GM18502 (cell line): ENCODE data around the gene COL1A1.

Experiments used
- ATAC-seq: cut with Tn5 transposase; IDR thresholded peaks from one replicate; pipeline ENCODE4 v1.9.1; 2021; ENCODE audit warnings: mild to moderate bottlenecking; ENCODE audit not compliant: unreplicated experiment, poor library complexity

COL1A1 gene

DNA sequence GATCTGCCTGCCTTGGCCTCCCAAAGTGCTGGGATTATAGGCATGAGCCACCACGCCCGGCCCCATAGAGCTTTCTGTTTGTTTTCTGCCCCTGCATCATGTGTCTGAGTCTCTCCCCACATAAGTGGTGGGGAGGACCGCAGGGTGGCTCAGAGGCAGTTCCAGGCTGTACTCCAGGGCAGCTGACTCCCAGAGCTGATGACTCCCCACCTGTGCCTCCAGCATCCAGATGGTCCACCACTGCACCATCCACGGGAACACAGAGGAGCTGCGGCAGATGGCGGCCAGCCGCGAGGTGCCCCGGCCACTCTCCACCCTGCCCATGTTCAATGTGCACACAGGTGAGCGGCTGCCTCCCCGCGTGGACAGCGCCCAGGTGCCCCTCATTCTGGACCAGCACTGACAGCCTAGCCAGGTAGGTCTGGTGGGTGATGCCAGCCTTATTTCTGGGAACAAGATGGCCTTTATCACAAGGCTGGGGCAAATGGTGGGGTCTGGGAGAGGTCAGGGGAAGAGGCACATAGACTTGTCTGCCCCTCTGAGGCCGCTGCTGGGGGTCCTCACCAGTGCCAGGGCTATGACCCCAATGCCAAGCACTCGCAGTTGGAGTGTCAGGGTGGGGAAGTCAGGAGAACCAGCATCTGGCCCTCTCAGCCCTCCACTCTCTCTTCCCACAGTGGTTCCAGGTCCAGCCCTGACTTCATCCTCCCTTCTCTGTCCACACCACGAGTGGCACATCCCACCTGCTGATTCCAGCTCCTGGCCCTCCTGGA lies 26.2 kb downstream of the COL1A1 start:
- ATAC-seq, result no peak

DNA sequence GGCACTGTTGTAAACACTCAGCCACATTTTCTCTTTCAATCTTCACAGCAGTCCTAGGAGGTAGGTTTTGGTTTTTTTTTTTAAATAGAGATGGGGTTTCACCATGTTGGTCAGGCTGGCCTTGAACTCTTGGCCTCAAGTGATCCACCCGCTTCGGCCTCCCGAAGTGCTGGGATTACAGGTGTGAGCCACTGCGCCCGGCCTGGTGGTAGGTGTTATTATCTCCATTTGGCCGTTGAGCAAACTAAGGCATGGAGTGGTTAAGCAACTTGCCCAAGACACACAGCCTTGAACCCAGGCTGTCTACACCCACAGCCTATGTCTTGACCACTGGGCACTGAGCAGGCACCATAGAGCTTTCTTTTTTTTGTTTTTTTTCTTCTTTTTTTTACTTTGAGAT lies 27.0 kb downstream of the COL1A1 start:
- no peak for ATAC-seq

DNA sequence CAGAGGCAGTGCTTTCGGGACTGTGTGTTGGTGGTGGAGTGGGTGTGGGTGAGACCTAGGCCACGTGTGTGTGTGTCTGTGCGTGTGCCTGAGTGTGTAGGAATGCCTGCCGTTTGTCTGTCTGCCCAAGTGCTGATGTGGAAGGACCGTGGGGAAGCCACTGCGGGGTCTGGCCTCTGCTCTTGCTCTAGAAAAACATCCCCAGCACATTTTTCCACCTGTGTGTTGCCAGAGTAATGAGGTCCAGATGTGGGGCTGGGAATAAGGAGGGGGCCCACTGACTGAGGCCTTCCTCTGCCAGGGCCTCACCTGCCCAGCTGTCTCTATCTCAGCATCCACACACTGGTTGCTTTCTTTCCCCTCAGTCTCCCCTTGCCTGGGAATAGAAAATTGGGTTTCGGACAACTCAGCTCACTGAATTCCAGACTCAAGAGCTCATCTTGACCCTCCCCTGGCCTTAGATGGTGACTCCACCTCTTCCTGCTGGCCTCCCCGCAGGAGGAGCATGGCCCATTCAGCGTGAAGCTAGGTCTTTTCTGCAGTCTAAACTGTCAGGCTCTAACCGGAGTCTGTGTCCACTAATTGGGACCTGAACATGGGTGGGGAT lies 28.0 kb downstream of the COL1A1 start:
- ATAC-seq, result no peak

DNA sequence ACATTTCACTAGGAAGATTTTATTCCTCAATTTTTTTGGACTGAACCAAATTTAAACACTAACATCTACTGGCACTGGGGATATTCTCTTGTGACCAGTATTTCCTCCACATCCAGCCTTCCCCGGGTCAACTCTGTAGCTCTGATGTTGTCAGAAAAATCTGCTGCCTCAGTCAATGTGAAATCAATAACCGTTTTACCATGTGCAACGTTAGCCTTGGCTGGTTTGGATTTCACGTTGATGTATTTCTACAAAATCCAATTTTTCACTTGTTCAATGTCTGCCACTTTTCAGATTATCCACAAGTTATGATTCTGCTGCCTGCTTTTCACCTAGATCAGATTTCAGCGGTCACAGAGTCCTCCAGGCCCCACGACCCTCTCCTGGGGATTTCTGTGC lies 28.5 kb downstream of the COL1A1 start:
- no peak for ATAC-seq

DNA sequence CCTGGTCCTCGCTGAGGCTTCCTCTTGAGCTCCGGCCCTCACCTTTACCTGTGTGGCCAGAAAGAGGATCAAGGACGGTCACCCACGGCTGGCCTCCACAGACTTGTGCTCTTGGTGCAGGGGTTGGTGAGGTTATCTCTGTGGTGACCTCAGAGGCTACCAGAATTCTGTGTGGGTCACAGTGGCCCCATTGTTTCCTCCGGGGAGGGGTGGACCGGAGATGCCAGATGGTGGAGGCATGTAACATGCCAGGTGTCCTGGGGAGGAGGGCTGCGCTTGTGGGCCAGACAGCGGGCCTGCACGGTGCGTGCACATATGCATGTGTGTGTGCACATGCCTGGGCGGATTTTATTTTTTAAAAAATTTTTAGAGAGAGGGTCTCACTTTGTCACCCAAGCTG lies 29.3 kb downstream of the COL1A1 start:
- no peak for ATAC-seq

DNA sequence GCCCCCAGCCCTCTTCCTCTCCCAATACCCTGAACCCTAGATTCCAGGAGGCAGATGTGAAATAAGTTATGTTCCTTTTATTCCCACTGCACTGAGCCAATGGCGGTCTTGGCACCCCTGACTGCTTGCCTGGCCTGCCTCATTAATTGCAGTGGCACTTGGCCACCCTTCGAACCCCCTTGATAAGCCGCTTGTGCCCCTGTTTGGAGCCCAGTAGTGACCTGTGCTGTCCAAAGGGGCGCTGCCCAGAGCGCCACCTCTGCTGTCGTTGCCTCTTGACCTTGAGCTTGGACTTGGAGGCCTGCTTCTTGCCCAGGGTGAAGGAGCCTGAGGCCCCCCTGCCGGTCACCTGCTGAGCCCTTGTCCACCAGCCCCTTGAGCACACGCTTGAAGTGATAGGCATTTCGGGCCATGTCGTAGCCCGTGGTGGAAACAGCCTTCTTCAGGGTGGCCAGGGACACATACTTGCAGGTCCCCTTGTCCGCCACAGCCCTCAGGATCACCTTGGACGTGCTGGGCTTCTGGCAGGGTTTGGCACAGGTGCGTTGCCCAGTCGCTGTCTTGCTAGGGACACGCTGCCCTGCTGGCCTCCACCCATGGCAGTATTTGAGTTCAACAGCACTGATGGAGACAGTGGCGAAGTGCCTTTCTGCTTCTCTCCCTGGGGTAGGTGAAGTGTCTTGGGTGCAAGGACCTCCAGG lies 29.9 kb downstream of the COL1A1 start:
- ATAC-seq, result no peak

DNA sequence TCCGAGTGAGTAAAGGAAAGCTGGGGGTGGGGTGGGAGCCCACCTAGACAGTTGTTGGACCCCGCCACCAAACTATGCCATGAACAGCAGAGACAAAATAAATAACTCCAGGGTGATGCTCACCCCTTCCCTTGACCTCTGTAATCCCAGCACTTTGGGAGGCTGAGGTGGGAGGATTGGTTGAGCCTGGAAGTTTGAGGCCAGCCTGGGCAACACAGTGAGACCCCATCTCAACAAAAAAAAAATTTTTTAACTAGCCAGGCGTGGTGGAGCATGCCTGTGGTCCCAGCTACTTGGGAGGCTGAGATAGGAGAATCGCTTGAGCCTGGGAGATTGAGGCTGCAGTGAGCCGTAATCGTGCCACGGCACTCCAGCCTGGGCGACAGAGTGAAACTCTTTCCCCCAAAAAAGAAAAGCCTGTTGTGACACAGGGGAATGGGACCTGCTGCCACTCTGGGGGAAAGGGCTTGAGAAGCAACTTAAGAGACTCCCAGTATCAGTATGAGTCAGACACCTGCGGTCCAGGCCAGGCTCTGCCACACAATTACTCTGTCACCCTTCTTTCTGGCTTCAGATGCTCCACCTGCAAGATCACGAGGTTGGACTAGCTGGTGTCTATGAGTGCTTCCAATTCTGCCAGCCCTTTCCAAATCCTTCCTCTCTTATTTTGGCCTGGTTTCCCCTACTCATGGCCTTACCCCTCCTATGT lies 30.6 kb downstream of the COL1A1 start:
- ATAC-seq, result peak; percentile 69

DNA sequence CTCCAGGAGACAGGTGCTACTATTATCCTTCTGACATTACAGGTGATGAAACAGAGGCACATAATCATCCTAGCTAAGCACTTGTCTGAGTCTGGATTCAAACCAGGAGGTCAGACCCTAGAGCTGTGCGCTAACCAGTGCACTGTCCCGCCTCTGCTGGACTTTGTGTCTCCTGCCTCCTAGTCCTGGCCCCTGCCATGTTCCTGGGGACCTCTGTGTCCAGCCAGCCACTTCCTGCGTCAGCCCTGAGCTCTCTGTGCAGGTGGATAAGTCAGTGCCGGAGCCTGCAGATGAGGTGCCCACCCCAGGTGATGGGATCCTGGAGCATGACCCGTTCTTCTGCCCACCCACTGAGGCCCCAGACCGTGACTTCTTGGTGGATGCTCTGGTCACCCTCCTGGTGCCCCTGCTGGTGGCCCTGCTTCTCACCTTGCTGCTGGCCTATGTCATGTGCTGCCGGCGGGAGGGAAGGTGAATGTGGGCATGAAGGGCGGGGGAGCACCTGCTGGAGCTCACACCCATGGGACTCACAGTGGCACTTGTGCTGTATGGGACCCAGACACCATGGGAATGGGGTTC lies 31.5 kb downstream of the COL1A1 start:
- ATAC-seq, result no peak

DNA sequence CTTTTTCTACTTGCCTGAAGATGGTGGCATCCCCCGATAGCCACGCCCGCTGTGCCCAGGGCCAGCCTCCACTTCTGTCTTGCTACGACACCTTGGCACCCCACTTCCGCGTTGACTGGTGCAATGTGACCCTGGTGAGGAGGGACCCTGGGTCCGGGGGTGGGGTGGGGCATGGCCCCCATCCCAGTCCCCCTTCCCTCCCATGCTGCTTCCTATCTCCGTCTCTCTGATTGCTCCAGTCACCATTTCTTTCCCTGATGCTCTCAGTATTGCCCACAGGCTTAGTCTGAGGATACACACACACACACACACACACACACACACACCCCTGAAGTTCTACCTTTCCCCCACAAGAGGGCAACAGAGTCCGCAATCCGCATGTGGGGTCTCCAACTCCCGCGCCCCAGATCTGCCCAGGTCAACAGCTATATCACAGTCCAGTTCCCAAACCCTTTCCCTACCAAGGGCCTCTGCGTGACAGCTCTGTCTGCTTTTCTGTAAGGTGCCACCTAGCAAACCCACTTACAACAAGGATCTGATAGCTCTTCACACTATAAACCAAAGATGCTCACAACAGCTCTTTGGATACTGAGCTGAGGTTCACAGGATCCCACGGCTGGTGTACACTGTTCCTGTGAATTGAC lies 32.2 kb downstream of the COL1A1 start:
- no peak for ATAC-seq

DNA sequence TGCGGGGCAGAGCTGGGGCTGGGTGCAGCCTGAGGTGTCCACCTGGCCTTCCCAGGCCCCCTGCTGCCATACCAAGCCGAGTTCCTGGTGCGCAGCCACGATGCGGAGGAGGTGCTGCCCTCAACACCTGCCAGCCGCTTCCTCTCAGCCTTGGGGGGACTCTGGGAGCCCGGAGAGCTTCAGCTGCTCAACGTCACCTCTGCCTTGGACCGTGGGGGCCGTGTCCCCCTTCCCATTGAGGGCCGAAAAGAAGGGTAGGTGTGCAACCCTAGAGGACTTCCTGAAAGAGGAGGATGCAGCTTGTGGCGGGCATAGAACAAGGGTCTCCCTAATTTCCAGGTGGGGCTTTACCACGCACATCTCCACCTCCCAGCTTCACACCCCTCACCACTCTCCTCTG lies 33.1 kb downstream of the COL1A1 start:
- no peak for ATAC-seq

DNA sequence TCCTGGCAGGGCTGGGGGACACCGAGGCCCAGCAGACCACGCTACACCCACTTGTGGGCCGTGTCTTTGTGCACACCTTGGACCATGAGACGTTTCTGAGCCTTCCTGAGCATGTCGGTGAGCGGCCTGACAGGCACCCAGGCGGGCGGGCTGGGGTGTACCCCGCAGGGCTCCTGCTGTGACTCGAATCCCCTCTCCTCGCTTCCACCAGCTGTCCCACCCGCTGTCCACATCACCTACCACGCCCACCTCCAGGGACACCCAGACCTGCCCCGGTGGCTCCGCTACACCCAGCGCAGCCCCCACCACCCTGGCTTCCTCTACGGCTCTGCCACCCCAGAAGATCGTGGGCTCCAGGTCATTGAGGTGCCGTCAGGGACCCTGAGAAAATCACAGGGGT lies 34.1 kb downstream of the COL1A1 start:
- ATAC-seq, result no peak

DNA sequence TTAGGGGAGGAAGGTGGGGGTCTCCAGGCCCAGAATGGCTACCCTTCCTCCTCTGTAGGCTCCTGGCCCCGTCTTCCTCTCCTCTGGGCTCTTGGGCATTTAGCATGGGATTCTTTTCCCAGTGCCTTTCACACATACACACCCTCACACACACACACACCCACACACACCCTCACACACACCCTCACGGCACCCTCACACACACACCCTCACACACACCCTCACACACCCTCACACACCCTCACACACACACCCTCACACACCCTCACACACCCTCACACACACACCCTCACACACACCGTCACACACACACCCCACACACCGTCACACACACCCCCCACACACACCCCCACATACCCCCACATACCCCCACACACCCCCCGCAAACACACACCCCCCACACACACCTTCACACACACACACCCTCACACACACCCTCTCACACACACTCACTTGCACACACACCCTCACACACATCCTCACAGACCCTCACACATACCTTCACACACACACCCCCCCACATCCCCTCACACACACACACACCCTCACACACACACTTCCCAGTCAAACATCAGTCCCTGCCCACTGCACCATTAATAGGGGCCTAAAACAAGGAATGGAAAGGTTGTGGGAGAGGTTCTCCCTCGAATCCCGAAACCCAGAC lies 34.8 kb downstream of the COL1A1 start:
- no peak for ATAC-seq

DNA sequence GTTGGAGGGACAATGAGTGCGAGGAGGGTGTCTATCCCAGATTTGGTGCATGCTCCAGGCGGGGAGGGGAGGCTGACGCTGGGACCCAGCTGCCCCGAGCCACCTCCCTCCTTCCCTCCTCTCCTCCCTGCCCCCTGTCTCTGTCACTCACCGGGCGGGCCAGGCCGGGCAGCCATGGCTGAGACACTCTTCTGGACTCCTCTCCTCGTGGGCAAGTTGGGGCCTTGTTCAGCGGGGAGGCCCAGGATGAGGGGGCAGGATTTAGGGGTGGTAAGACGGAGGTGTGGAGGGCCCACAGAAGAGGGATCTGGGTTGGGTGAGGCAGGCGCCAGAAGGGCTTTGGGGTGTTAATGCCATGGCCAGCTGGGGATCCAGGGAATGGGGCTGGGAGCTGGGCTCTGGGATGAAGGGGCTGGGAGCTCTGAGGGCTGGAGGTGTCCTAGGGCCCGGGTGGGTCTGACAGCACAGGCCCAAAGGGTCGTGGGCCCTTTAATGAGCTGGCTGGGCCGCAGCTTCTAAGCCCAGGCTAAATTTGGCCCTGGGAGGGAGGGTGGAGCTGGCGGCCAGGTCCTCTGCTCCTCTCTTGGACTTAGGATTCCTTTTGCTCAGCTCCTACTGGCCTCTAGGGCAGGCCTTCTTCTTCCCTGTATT lies 35.4 kb downstream of the COL1A1 start, which contains the start of gene SGCA:
Gene SGCA (plus strand): TSS at position 139 of the 651 bp plus-strand sequence. CDS start 36 bp downstream, at position 175.
- no peak for ATAC-seq

DNA sequence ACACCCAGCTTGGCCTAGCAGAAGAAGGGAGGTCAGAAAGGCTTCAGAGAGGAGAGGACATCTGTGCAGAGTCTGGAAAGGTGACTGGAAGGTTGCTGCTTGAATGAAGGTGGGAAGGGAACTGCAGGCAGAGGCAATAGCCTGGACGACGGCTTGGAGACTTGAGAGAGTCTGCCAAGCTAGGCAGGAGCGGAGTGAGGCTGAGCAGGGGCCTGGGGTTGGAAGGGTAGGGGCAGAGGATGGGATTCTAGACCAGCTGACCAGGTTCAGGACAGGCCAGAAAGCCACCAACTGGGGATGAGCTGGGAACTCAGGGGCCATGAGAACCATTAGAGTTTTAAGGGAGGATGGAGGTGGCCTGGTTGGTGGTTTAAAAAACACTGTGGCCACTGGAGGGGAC lies 36.0 kb downstream of the COL1A1 start:
- no peak for ATAC-seq

DNA sequence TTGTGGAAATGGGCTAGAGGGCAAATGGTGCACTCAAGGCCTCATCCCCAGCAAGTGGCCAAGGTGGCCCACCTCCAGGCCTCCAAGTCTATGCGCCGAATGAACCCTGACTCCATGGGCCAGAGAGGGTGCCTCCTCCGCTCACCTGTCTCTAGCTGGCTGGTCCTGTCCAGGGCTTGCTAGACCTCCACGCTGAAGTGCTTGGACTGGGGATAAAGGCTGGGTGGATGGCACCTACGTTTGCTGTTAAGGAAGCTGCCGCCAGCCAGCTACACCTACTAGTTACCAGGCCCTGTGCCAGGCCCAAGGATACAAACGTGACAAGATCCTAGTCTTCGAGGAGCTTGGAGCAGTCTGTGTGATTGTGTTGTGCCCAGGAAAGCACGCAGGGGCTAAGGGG lies 36.4 kb downstream of the COL1A1 start:
- ATAC-seq, result no peak

DNA sequence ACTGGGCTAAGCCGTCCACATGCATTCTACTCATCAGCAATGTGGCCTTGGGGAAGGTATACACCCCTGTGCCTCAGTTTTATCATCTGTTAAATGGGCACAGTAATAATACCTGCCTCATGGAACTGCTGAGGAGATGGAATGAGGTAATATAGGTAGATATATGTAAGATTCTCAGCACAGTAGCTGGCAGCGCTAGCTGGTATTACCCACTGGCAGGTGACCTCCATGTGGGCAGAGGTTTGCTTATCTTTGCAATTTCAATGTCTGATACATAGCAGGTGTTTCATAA lies 36.8 kb downstream of the COL1A1 start:
- no peak for ATAC-seq

DNA sequence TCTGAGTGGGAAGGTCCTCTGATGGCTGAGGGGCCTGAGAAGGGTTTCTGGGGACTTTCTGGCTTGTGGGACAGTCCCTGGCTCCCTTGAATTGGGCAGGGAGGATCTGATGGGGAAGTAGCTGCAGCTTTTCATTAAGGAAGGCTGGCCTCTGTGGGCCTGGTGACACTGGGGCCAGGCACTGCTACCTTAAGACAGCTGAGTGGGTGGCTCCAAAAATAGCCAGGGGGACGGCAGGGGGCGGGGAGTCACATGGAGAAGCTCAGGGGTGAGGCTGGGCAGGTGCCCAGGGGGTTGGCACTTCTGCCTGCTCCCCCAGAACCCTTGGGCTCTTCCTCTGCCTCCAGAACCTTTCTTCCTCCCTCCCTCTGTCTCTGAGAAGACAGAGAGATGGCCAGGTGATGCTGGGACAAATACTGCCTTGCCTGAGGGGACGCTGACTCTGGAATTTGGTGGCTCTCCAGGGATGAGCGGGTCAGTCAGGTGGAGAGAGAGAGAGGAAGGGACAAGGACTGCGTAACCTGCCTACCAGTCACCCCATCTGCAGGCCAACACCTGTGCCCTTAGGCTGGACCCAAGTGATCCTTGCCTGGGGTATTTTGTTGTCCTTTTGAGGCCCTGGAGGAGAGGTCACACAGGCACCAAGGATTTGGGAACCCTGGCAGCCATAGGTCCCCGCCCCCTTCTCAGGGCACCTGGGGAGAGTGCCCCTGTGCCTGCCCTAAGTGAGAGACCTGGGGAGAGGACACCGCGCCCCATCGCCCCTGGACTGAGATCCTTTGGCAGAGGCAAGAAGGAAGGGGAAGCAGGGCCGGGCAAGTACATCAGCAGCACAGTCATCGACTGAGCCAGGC lies 37.4 kb downstream of the COL1A1 start:
- no peak for ATAC-seq

DNA sequence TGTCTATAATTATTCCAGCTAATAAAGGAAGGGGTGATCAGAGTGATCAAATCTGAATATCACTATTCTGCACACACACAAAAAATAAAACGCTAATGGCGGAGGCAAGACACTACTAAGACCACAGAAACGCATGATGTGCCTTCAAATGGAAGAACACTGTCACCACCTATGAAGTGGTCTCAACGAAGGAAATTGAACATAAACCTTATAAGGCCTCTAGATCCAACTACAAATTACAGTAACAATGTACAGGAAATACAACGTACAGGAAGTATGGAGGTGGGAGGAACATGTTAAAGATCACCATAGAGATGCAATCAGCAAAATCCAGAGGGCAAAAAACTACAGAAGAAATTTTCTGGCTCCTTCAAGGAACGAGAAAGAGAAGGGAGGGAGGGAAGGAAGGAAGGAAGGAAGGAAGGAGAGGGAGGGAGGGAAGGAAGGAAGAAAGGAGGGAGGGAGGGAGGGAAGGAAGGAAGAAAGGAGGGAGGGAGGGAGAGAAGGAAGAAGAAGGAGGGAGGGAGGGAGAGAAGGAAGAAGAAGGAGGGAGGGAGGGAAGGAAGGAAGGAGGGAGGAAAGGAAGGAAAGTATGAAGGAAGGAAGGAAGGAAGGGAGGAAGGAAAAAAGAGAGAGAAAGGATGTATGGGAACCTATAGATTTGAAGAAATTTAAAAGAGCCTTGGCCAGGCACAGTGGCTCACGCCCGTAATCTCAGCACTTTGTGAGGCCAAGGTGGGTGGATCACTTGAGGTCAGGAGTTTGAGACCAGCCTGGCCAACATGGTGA lies 38.8 kb downstream of the COL1A1 start:
- no peak for ATAC-seq
